Activated CD4-positive, alpha-beta T cell treated with anti-CD3 and anti-CD28 coated beads, Interleukin-2, amount 10 ng/mL, durations not matched to agents 7 days and 5 days (primary cell): ENCODE results near the gene CLDN16. TPM values are rescaled to one million over a fixed set of nuclear protein-coding genes. Genes with fewer than 3 reads are reported as not detected.

Experiments used
- CTCF ChIA-PET: fragments of 350-600 bp; sonication (Branson Sonifier 250); formaldehyde crosslinking; loops from one replicate; lab custom pipeline; 2021; ENCODE audit warnings: antibody characterized with exemption; lab: Charles Lee
- POLR2A ChIA-PET: fragments of 350-600 bp; sonication (Branson Sonifier 250); formaldehyde crosslinking; loops from one replicate; lab custom pipeline; 2021; ENCODE audit warnings: antibody characterized with exemption; lab: Charles Lee
- DNase-seq: peaks from one replicate; pipeline ENCODE4 v3.0.0-alpha.2; 2020
- H3K27ac Mint-ChIP-seq: one replicate; pipeline ENCODE4 v1.8.0; 2021; ENCODE audit warnings: mild to moderate bottlenecking, moderate library complexity, mixed read lengths
- H3K27me3 Mint-ChIP-seq: one replicate; pipeline ENCODE4 v1.8.0; 2021; ENCODE audit warnings: mixed read lengths
- H3K36me3 Mint-ChIP-seq: one replicate; pipeline ENCODE4 v1.8.0; 2021; ENCODE audit warnings: low read depth, mixed read lengths
- H3K4me1 Mint-ChIP-seq: one replicate; pipeline ENCODE4 v1.8.0; 2021; ENCODE audit warnings: mixed read lengths
- H3K4me3 Mint-ChIP-seq: one replicate; pipeline ENCODE4 v1.8.0; 2021; ENCODE audit warnings: mild to moderate bottlenecking, moderate library complexity, mixed read lengths
- H3K9me3 Mint-ChIP-seq: one replicate; pipeline ENCODE4 v1.8.0; 2021; ENCODE audit warnings: mixed read lengths
- total RNA-seq, 2 experiments: library from RNA; stranded (reverse); gene quantifications; one replicate each; pipeline ENCODE4 v1.2.3, GENCODE V29; 2021

Gene CLDN16
- total RNA-seq, 2 experiments from 2014 or later, result not detected

- Mint-ChIP-seq H3K4me3 (no peak overlapping the region), H3K27ac (no peak overlapping the region), H3K9me3 (no peaks in the 10 kb centered on the region), H3K27me3 (peaks cover 11% of the 10 kb centered on the region), H3K36me3 (no peaks in the 10 kb centered on the region), H3K4me1 (no peaks in the 10 kb centered on the region)
- no peak for DNase-seq
- CTCF ChIA-PET, result no interaction called here
- POLR2A ChIA-PET, result no interaction called here
Measured at GRCh38 chr3:190429681-190430080, 41.7 kb downstream of the CLDN16 start.

DNA sequence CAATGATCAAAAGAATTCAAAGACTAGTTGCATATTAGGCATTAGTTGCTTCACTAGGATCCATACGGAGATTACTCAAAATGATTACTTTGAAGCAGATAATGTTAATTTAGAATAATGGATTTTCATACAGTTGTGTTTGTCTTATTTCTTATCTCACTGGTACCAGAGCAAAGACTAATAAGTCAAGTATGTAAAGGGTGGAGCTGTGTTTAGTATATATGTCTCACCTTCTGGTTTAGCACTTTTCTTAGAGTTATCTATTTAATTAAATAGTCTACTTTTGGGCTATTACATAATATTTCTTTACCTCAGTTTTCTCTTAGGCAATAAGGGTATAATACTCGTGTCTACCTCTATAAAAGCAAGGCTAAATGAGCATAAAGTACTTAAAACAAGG, 42.9 kb downstream of the CLDN16 start:
- Mint-ChIP-seq H3K27ac (no peak overlapping the region), H3K36me3 (no peaks in the 10 kb centered on the region), H3K4me3 (no peak overlapping the region), H3K9me3 (no peaks in the 10 kb centered on the region), H3K4me1 (no peaks in the 10 kb centered on the region), H3K27me3 (peaks cover 11% of the 10 kb centered on the region)
- POLR2A ChIA-PET, result no interaction called here
- CTCF ChIA-PET, result no interaction called here
- no peak for DNase-seq

DNA sequence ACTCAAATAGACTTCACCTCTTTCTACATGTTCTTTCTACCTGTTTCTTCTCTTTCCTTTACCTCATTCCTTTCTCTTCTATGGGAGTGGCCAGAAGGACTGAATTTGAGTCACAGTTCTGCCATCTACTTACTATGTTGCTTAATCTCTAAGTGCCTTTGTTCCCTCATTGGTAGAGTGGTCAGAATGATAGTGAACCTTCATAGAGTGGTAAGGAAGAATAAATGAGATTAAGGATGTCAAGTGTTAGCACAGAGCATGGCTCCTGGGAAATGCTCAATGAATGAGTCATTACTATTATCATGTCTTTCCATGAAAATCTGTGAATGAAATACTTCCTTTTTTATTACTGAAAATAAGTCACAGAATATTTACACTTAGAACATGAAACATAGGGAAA, 44.3 kb downstream of the CLDN16 start:
- Mint-ChIP-seq H3K4me1 (no peaks in the 10 kb centered on the region), H3K36me3 (no peaks in the 10 kb centered on the region), H3K9me3 (no peaks in the 10 kb centered on the region), H3K27ac (no peak overlapping the region), H3K4me3 (no peak overlapping the region), H3K27me3 (peaks cover 20% of the 10 kb centered on the region)
- no peak for DNase-seq
- CTCF ChIA-PET, result no interaction called here
- POLR2A ChIA-PET, result no interaction called here

DNA sequence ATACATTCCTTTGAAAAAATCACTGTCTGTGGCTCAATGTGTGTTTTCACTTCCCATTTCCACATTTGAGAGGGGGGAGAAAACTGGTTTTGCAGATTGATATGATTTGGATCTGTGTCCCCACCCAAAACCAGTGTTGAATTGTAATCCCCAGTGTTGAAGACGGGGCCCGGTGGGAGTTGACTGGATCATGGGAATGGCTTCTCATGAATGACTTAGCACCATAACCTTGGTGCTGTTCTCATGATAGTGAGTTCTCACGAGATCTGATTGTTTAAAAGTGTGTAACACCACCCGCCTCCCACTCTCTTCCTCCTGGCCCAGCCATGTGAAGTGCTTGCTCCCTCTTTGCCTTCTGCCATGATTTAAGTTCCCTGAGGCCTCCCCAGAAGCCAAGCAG, 45.7 kb downstream of the CLDN16 start:
- H3K36me3 Mint-ChIP-seq, result no peaks in the 10 kb centered on the region
- no peak overlapping the region for H3K4me3 Mint-ChIP-seq
- POLR2A ChIA-PET, result no interaction called here

GRCh38 chr3:190435618-190436017, 47.7 kb downstream of the CLDN16 start:
- POLR2A ChIA-PET, result no interaction called here
- DNase-seq, result no peak

More for the DNA sequence above, 45.7 kb downstream of the CLDN16 start:
- no peak for DNase-seq
- CTCF ChIA-PET, result no interaction called here
- Mint-ChIP-seq H3K4me1 (no peaks in the 10 kb centered on the region), H3K27ac (no peak overlapping the region), H3K27me3 (peaks cover 21% of the 10 kb centered on the region), H3K9me3 (no peaks in the 10 kb centered on the region)

DNA sequence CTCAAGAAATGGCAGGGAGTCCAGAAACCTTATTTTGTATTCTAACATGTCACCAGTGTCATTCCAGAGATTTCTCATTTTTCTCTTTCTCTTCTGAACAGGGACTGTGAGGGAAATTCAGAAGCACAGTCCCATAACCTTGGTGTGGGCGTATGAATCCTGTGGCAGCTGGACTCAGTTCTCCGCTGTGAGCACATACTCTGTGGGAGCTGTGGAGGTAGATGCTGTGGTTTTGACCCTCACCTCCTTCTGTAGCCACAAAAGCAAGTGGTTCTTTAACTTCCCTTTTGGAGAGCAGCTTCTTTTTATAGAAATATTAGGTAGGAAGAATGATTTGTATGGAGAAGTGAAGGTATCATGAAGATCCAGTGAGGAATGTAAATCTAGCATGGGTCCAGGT, 48.4 kb downstream of the CLDN16 start:
- H3K27me3 Mint-ChIP-seq, result peaks cover 24% of the 10 kb centered on the region
- DNase-seq, result no peak
- ChIA-PET CTCF (interaction anchor here (0.7 kb wide), 1 partner anchor 1226 kb away, joined by 3 read pairs; no protein-coding TSS in a partner anchor), POLR2A (no interaction called here)
- H3K4me1 Mint-ChIP-seq, result no peaks in the 10 kb centered on the region
- no peak overlapping the region for H3K27ac Mint-ChIP-seq
- H3K36me3 Mint-ChIP-seq, result no peaks in the 10 kb centered on the region
- H3K9me3 Mint-ChIP-seq, result no peaks in the 10 kb centered on the region
- H3K4me3 Mint-ChIP-seq, result no peak overlapping the region

More at GRCh38 chr3:190435618-190436017, 47.7 kb downstream of the CLDN16 start:
- Mint-ChIP-seq H3K36me3 (no peaks in the 10 kb centered on the region), H3K4me1 (no peaks in the 10 kb centered on the region), H3K4me3 (no peak overlapping the region), H3K27ac (no peak overlapping the region), H3K9me3 (no peaks in the 10 kb centered on the region), H3K27me3 (peaks cover 24% of the 10 kb centered on the region)
- CTCF ChIA-PET, result interaction anchor here (0.7 kb wide), 1 partner anchor 1225 kb away, joined by 3 read pairs; no protein-coding TSS in a partner anchor

DNA sequence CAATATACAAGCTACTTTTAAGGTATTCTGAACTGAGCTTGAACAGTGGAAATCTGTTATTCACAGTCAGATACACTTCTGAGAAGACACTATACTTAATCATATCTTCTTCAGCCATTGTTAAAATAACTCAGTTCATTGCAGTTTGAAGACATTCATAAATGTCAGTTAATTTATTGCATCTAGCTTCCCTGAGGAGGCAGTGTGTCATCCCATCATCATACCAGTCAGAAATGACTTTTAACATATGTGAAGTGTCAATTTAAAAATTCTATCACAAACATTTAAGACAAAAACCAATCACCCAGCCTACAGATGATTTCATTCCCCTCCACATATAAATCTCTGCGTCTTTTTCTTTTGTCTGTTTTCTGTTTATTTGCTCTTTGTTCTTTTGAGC, 54.3 kb downstream of the CLDN16 start:
- ChIA-PET POLR2A (no interaction called here), CTCF (no interaction called here)
- Mint-ChIP-seq H3K36me3 (no peaks in the 10 kb centered on the region), H3K27ac (no peak overlapping the region), H3K9me3 (no peaks in the 10 kb centered on the region), H3K27me3 (peaks cover 11% of the 10 kb centered on the region), H3K4me3 (no peak overlapping the region), H3K4me1 (peaks cover 11% of the 10 kb centered on the region)
- DNase-seq, result no peak

DNA sequence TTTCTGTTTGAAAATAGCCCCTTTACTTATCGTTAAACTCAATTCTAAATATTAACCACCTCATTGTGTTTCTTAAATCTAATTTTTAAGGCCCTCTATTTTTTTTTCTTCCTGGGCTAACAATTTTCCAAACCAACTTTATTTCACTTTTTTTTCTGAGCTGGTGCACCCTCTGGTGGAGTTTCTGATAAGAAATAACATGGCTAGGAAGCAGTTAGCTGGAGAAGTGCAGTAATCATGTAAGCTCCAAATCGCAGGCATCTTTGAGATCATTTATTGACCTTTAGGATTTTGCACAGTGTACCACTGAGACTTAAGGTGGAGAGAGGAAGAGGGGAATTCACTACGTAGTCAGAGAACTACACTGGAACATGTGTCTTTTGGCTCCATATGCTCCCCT, 55.3 kb downstream of the CLDN16 start:
- Mint-ChIP-seq H3K27ac (no peak overlapping the region), H3K4me3 (no peak overlapping the region), H3K9me3 (no peaks in the 10 kb centered on the region), H3K36me3 (no peaks in the 10 kb centered on the region), H3K27me3 (peaks cover 10% of the 10 kb centered on the region), H3K4me1 (peaks cover 11% of the 10 kb centered on the region)
- no peak for DNase-seq
- ChIA-PET POLR2A (no interaction called here), CTCF (no interaction called here)

DNA sequence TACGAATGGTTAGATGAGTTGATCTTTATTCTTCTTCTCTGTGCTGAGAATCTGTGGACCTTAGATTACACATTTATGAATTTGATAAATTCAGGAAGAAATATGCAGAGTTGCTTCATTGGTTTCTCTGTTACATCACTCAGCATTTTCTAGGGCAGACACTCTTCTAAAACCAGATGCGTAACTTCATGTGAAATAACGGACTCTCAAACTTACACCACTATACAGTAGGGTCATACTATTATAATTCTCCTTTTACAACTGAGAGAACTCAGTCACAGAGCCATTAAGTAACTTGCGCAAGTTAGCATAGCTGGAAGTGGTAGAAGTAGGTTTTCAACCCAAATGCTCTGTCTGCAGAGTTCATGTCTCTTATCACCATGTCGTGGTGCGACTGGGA, 56.0 kb downstream of the CLDN16 start:
- H3K27ac Mint-ChIP-seq, result no peak overlapping the region
- ChIA-PET POLR2A (no interaction called here), CTCF (no interaction called here)
- peaks cover 11% of the 10 kb centered on the region for H3K4me1 Mint-ChIP-seq
- H3K27me3 Mint-ChIP-seq, result peaks cover 10% of the 10 kb centered on the region
- DNase-seq, result no peak
- no peaks in the 10 kb centered on the region for H3K9me3 Mint-ChIP-seq
- no peaks in the 10 kb centered on the region for H3K36me3 Mint-ChIP-seq
- H3K4me3 Mint-ChIP-seq, result no peak overlapping the region

- H3K4me3 Mint-ChIP-seq, result no peak overlapping the region
- H3K27ac Mint-ChIP-seq, result no peak overlapping the region
- peaks cover 11% of the 10 kb centered on the region for H3K4me1 Mint-ChIP-seq
- no peaks in the 10 kb centered on the region for H3K9me3 Mint-ChIP-seq
- H3K27me3 Mint-ChIP-seq, result peaks cover 10% of the 10 kb centered on the region
- H3K36me3 Mint-ChIP-seq, result no peaks in the 10 kb centered on the region
- ChIA-PET POLR2A (no interaction called here), CTCF (no interaction called here)
- no peak for DNase-seq
Measured at GRCh38 chr3:190444576-190445145, 56.7 kb downstream of the CLDN16 start.

DNA sequence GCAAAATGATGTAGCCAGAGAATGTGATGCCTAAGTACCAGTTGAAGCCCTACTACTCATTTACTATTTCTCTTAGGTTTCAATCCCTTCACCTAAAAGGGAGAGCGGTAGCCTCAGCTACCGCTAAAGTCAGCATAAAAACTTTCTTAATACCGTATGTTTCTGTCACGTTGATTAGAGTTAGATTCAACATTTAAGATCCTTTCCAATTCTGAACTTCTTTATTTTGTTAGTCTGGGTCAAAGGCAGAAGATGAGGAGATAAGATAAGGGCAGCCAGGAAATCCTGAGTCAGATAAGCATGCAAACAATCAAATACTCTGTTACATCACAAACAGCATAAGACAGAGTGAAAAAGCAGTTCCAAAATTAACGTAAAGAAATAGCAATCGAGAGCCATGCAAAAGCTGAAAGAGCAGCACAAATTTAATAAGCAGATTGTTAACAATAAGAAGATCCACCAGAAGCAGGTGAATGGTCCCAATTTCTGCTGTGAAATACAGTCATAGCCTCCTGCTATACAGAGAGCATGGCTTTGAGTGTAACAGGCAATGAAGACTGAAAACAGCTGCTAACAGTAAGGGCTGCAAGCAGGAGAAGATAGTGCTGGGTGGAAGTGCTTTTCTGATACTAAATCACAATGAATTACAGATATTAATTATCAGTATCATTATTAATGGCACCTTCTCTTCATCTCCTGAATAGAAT, 58.8 kb downstream of the CLDN16 start:
- Mint-ChIP-seq H3K36me3 (no peaks in the 10 kb centered on the region), H3K27ac (peak overlapping the region; percentile 20), H3K27me3 (peaks cover 7% of the 10 kb centered on the region), H3K4me3 (no peak overlapping the region), H3K4me1 (peaks cover 11% of the 10 kb centered on the region), H3K9me3 (no peaks in the 10 kb centered on the region)
- no peak for DNase-seq
- ChIA-PET CTCF (no interaction called here), POLR2A (no interaction called here)

GRCh38 chr3:190448256-190448655, 60.3 kb downstream of the CLDN16 start:
- DNase-seq, result no peak
- peaks cover 11% of the 10 kb centered on the region for H3K4me1 Mint-ChIP-seq
- no peak overlapping the region for H3K4me3 Mint-ChIP-seq
- no peaks in the 10 kb centered on the region for H3K9me3 Mint-ChIP-seq
- H3K27ac Mint-ChIP-seq, result no peak overlapping the region
- ChIA-PET POLR2A (no interaction called here), CTCF (no interaction called here)
- H3K27me3 Mint-ChIP-seq, result peaks cover 3% of the 10 kb centered on the region
- no peaks in the 10 kb centered on the region for H3K36me3 Mint-ChIP-seq

DNA sequence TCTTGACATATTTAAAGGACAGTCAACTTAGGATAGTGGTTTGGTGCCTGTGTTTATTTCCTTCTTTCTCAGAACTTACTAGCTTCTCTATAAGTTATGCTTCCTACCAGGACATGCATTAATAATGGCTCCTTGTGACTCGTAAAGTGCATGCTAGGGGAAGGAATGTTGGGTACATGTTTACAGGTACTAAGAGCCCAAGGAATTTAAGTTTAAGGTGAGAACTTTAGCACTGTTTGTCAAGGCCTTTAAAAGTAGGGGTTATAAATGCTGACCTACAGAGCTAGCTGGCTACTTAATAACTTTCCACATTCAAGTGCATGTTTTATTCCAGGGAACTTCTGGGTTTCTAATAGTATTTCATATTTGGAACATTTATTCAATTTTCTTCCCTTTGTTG, 61.8 kb downstream of the CLDN16 start, which contains the start of gene TMEM207:
Gene TMEM207 (minus strand): TSS at position 101 of the 400 bp plus-strand sequence. CDS start 92 bp downstream, at position 9.
- Mint-ChIP-seq H3K27me3 (peaks cover 8% of the 10 kb centered on the region), H3K36me3 (no peaks in the 10 kb centered on the region), H3K27ac (no peak within 1 kb of the TSS), H3K9me3 (no peaks in the 10 kb centered on the region), H3K4me1 (peaks cover 11% of the 10 kb centered on the region), H3K4me3 (no peak within 1 kb of the TSS)
- CTCF ChIA-PET, result no interaction called here
- POLR2A ChIA-PET, result no interaction called here
- no peak for DNase-seq
